ENCODE data around the gene ATF7. TPM values are rescaled to one million over a fixed set of nuclear protein-coding genes. Genes with fewer than 3 reads are reported as not detected.
A peak's percentile ranks its signal among the peaks of the same experiment; 100 is the strongest.

The ATF7 gene
- total and polyA plus RNA-seq, 4 donors = 16.8 to 43.3 (median 31.7) TPM

DNA sequence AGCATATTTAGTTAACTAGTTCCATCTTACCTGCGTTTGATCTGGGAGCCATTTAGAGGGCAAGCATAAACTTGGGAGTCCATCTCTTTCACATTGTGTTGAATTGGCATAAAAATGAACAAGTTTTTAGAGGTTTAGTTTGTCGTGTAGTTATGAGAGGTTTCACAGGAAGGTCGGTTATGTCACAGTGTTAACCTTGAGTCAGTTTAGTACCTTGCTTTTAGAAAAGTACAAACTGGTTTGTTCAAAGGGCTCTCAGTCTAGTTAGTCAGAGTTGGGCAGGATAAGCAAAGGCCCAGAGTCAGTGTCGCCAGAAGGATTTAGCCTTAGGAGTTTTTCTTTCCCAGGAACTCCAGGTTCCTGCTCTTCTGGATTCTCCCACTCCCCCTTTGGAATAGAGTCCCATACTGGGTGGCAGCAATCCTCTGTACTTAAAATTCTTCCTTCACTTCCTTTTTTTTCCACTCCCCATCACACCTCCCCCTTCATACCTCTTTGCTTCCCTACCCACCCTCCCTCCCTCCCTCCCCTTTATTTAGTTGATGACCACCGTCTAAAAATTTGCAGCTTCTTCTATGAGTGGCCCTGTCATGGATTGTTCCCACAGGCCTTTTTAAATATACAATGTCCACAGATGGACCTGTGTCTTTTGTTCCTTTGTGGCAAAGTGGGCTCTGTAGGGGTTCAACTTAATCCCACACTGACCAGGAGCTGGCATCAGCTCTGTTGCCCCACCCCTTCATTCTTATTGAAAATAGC lies 162.2 kb downstream of the ATF7 start:
- TF ChIP-seq, protein P1, sequence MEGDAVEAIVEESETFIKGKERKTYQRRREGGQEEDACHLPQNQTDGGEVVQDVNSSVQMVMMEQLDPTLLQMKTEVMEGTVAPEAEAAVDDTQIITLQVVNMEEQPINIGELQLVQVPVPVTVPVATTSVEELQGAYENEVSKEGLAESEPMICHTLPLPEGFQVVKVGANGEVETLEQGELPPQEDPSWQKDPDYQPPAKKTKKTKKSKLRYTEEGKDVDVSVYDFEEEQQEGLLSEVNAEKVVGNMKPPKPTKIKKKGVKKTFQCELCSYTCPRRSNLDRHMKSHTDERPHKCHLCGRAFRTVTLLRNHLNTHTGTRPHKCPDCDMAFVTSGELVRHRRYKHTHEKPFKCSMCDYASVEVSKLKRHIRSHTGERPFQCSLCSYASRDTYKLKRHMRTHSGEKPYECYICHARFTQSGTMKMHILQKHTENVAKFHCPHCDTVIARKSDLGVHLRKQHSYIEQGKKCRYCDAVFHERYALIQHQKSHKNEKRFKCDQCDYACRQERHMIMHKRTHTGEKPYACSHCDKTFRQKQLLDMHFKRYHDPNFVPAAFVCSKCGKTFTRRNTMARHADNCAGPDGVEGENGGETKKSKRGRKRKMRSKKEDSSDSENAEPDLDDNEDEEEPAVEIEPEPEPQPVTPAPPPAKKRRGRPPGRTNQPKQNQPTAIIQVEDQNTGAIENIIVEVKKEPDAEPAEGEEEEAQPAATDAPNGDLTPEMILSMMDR (IDR thresholded peaks at IDR 0.05; ENCODE audit: control extremely low read depth, extremely low read depth) = no peak
- WGBS, 2 donors = 65 to 68% methylated on average over 5 of the region's 5 CpGs
- ATAC-seq (ENCODE audit: insufficient read depth, low FRiP score) (no peak), DNase-seq (no peak)
- peaks cover 0 to 19% (median 0%) of the 10 kb centered on the region in 5 donors for H3K4me1 ChIP-seq (ENCODE audit: control insufficient read depth in 5 of 5, insufficient read depth in 5 of 5, low read length in 5 of 5)
- no peaks in the 10 kb centered on the region for H3K9me3 ChIP-seq (ENCODE audit: control insufficient read depth in 4 of 4, insufficient read depth in 3 of 4, low read length in 3 of 4)
- H3K4me3 ChIP-seq = no peak overlapping the region
- peaks cover 58 to 91% (median 79%) of the 10 kb centered on the region in 4 donors for H3K36me3 ChIP-seq (ENCODE audit: control insufficient read depth in 4 of 4, insufficient read depth in 4 of 4, low read length in 4 of 4)
- no peak overlapping the region for H3K9ac ChIP-seq (ENCODE audit: insufficient read depth in 1 of 2, low read length in 2 of 2)
- H3K27me3 ChIP-seq (ENCODE audit: control insufficient read depth in 3 of 3, insufficient read depth in 3 of 3, low read length in 2 of 3) = no peaks in the 10 kb centered on the region
- H3K27ac ChIP-seq (ENCODE audit: low read depth in 1 of 2, low read length in 1 of 2) = peak overlapping the region in 1 of 2 donors; percentile 72

DNA sequence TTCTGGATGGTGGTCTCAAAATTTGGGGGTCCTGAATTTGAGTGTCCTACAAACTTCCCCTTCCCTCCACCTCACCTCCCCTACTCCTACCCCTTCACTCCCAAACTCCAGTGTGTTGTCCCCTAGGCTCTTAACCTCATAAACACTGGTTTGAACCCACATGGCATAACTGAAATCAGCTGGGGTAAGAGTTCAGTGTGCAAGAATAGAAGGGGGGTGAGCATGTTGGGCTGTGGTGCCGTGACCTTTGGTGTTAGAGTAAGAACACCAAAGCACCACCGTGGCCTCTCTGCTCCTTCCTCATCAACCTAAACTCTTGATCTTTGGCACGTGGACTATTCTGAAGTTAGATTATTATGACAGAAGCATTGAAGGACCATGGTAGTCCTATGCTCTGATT lies 163.2 kb downstream of the ATF7 start:
- H3K27ac ChIP-seq (ENCODE audit: low read depth in 1 of 2, low read length in 1 of 2) = no peak overlapping the region
- H3K4me3 ChIP-seq = no peak overlapping the region
- H3K9me3 ChIP-seq (ENCODE audit: control insufficient read depth in 4 of 4, insufficient read depth in 3 of 4, low read length in 3 of 4) = no peaks in the 10 kb centered on the region
- TF ChIP-seq, protein P1 (IDR thresholded peaks at IDR 0.05; ENCODE audit: control extremely low read depth, extremely low read depth) = no peak
- H3K4me1 ChIP-seq (ENCODE audit: control insufficient read depth in 5 of 5, insufficient read depth in 5 of 5, low read length in 5 of 5) = peaks cover 0 to 19% (median 0%) of the 10 kb centered on the region in 5 donors
- DNase-seq = no peak
- peaks cover 59 to 90% (median 78%) of the 10 kb centered on the region in 4 donors for H3K36me3 ChIP-seq (ENCODE audit: control insufficient read depth in 4 of 4, insufficient read depth in 4 of 4, low read length in 4 of 4)
- no peak overlapping the region for H3K9ac ChIP-seq (ENCODE audit: insufficient read depth in 1 of 2, low read length in 2 of 2)
- no peak for ATAC-seq (ENCODE audit: insufficient read depth, low FRiP score)
- no peaks in the 10 kb centered on the region for H3K27me3 ChIP-seq (ENCODE audit: control insufficient read depth in 3 of 3, insufficient read depth in 3 of 3, low read length in 2 of 3)
- WGBS, 2 donors = 79 to 84% methylated on average over 3 of the region's 3 CpGs

DNA sequence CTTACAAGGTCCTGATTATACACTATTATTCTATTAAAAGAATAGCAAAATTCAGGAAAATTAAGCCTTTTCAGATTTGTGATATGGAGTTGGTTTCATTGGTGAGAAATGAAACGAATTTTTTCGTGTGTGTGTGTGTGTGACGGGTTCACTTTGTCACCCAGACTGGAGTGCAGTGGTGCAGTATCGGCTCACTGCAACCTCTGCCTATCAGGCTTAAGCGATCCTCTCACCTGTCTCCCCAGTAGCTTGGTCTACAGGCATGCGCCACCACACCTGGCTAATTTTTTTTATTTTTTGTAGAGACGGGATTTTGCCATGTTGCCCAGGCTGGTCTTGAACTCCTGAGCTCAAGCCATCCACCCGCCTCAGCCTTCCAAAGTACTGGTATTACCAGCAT lies 164.6 kb downstream of the ATF7 start:
- H3K4me3 ChIP-seq = no peak overlapping the region
- H3K27me3 ChIP-seq (ENCODE audit: control insufficient read depth in 3 of 3, insufficient read depth in 3 of 3, low read length in 2 of 3) = no peaks in the 10 kb centered on the region
- no peak overlapping the region for H3K27ac ChIP-seq (ENCODE audit: low read depth in 1 of 2, low read length in 1 of 2)
- peaks cover 0 to 19% (median 0%) of the 10 kb centered on the region in 5 donors for H3K4me1 ChIP-seq (ENCODE audit: control insufficient read depth in 5 of 5, insufficient read depth in 5 of 5, low read length in 5 of 5)
- TF ChIP-seq, protein P1 (IDR thresholded peaks at IDR 0.05; ENCODE audit: control extremely low read depth, extremely low read depth) = no peak
- H3K9ac ChIP-seq (ENCODE audit: insufficient read depth in 1 of 2, low read length in 2 of 2) = no peak overlapping the region
- peaks cover 58 to 85% (median 77%) of the 10 kb centered on the region in 4 donors for H3K36me3 ChIP-seq (ENCODE audit: control insufficient read depth in 4 of 4, insufficient read depth in 4 of 4, low read length in 4 of 4)
- no peak for DNase-seq
- H3K9me3 ChIP-seq (ENCODE audit: control insufficient read depth in 4 of 4, insufficient read depth in 3 of 4, low read length in 3 of 4) = no peaks in the 10 kb centered on the region
- 84 to 94% methylated on average over 8 of the region's 8 CpGs for WGBS, 2 donors
- ATAC-seq (ENCODE audit: insufficient read depth, low FRiP score) = no peak
